Measurements from ENCODE around the gene CBLIF.

DNA sequence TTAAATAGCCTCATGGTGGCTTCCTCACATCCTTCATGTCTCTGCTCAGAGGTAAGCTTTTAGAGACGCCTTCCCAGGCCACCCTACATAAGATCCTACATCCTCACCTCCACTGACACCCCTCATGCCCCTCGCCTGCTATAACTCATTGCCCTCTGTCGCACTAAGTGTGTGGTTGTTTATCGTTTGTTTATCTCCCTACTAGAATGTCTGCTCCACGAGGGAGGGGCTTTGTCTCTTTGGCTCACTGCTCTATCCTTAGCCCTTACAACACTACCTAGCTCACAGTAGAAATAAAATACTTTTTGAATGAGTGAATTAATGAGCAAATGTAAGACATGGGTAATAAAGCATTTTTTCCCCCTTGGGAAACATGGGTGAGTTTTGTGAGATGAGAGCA, 1.3 kb upstream of the CBLIF start:
- TF ChIP-seq CTCF (CRISPR knock-in tag; IDR thresholded peaks at IDR 0.05) (no peak), SP4 (CRISPR knock-in tag; IDR thresholded peaks at IDR 0.05) (no peak), EZH2 (conservative IDR thresholded peaks at IDR 0.05; ENCODE audit: low read depth, low read length) (no peak), ZNF780A (CRISPR knock-in tag; IDR thresholded peaks at IDR 0.05) (no peak), TARDBP (CRISPR knock-in tag; IDR thresholded peaks at IDR 0.05) (no peak), ZNF550 (CRISPR knock-in tag; IDR thresholded peaks at IDR 0.05; ENCODE audit: borderline replicate concordance) (no peak), ZZZ3 (CRISPR knock-in tag; IDR thresholded peaks at IDR 0.05; ENCODE audit: borderline replicate concordance) (no peak)
